HG03159 (cell line): Measurements from ENCODE around the gene CRTC3.
A peak's percentile ranks its signal among the peaks of the same experiment; 100 is the strongest.
"Not testable (repeated sequence)": the region's sequence is repeated elsewhere in the genome, so short reads cannot be mapped to it uniquely, and the experiment has no call there.

Source experiments
- ATAC-seq: cut with Tn5 transposase; IDR thresholded peaks from one replicate; pipeline ENCODE4 v1.9.1; 2021; ENCODE audit warnings: mild to moderate bottlenecking, moderate library complexity; ENCODE audit not compliant: unreplicated experiment

Gene CRTC3, protein sequence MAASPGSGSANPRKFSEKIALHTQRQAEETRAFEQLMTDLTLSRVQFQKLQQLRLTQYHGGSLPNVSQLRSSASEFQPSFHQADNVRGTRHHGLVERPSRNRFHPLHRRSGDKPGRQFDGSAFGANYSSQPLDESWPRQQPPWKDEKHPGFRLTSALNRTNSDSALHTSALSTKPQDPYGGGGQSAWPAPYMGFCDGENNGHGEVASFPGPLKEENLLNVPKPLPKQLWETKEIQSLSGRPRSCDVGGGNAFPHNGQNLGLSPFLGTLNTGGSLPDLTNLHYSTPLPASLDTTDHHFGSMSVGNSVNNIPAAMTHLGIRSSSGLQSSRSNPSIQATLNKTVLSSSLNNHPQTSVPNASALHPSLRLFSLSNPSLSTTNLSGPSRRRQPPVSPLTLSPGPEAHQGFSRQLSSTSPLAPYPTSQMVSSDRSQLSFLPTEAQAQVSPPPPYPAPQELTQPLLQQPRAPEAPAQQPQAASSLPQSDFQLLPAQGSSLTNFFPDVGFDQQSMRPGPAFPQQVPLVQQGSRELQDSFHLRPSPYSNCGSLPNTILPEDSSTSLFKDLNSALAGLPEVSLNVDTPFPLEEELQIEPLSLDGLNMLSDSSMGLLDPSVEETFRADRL

DNA sequence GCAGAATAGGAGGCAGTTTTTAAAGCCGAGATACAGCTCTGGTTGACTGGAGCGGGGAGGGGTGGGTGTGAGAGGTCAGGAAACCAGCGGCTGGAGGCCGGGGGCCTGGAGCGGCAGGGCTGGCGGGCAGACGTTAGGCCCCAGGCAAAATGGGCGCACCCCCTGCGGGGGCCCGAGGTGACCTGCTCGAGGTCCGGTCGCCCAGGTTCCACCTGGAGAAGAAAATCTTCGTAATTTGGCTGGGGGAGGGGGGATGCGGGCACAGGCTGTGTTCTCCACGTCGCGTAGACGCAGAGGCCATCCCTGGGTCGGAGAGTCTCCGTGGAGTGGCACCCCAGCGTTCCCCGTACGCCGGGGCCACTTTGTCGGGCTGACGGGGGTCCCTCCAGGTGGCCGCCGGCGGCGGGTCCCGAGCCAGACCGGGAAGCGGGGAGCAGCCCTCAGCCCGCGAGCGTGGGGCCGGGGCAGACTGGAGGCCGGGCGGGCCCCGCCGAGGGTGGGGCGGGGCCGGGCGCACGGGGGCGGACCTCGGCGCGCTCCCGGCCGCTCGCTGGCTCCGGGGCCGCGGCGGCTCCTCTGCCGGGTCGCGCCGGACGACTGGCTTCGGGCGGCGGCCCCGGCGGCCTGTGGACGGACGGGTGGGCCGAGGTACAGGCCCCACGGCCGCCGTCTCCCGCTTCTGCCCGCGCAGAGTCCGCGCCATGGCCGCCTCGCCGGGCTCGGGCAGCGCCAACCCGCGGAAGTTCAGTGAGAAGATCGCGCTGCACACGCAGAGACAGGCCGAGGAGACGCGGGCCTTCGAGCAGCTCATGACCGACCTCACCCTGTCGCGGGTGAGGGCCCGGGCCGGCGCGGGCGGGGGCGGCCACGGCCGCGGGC lies at the start of gene CRTC3:
Gene CRTC3, plus strand, starts transcription at position 553 of the 879 bp plus-strand sequence. Its CDS starts 149 bp downstream, at position 702.
- peak; percentile 63 for ATAC-seq

DNA sequence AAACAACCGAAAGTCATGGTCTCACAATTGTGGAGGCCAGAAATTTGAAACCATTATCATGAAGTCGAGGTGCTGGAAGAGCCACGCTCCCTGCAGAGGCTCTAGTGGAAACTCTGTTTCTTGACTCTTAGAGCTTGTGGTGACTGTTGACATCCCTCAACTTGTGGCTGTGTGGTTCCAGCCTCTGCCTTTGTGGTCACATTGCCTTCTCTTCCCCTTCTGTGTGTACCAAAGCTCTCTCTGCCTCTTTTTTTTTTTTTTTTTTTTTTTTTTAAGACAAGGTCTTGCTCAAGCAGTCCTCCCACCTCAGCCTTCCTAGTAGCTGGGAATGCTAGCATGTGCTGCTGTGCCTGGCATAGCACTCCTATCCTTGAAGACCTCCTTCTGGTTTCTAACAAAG lies 48.7 kb upstream of the CRTC3 start:
- ATAC-seq, result no peak

DNA sequence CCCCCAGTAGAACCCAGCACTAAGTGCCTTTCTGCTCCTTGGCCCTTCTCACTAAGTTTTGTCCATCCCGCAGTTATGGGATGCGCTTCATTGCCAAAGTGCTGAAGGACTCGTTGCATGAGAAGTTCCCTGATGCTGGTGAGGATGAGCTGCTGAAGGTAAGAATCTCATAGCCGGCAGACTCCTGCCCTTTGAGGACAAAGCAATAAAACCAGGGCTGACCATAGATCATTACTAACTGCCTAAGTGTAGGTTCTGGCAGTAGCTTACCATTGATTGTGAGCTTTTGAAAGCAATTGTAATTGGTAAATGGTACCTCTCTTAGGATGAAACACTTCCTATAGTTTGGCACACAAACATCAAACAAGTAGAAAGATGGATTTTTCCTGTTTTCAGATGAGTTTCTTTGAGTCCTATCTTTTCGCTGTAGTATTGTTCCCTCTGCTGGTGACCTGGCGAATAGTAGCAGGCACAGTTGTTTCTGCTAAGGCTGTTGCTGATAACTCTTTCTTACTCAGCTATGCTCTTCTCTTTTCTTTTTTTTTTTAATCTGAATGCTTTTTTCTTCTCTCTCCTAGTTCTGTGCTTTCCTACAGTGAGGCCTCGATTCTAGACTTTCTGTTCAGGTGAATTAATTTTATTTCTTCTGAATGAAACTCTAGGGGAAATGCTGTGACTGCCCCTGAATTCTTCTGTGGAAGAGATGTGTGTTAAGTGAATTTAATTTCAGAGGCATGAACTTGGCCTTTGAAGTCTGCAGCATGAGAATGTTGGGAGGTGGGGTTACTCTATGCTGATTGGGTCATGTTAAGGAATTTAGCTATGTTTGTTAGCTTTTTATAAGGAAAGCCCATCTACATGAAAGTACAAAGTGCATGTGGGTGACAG lies 47.4 kb upstream of the CRTC3 start:
- no peak for ATAC-seq

DNA sequence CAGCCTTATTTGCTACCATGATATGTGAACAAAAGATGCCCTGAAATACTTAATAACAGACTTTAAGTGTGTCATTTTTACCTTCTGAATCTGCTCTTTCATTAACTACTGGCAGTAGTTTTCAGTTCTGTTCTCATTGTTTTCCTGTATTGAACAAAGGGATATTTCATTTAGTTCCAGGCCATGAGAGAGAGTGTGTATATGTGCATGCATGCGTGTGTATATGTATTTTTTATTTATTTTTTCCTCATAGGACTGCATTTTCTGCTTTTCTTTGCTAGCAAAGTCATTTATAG lies 46.8 kb upstream of the CRTC3 start:
- ATAC-seq, result no peak

DNA sequence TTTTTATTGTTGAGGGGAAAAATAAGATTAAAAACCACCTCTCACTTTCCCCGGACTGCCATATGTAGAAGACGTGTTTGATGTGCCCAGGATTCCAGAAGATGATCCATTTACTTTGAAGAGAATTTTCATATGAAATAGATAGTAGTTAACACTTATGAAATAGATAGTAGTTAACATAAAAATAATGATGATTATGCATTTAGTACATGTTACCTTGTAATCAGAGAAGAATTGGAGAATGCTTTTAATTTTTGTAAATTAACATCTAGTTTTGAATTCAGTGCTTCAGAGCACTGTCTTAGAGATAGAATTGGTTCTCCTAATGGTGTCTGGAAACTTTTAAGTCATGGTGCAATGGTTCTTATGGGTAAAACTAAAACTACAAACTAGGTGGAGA lies 46.1 kb upstream of the CRTC3 start:
- no peak for ATAC-seq

DNA sequence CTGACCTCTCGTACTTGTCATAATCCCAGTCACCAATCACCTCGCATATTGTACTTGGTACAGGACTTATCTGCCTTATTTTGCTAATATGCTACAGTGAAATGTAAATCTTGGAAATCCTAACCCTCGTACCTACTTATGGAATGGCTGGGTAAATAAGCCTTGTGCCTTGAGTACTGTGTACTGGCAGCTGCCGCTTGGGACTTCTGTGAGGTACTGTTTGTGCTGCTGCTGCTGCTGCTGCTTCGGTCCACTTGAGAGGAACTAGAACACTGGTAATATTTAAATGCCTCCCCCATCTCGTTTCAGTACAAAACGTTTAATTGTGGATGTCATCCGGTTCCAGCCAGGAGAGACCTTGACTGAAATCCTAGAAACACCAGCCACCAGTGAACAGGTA lies 42.5 kb upstream of the CRTC3 start:
- no peak for ATAC-seq

DNA sequence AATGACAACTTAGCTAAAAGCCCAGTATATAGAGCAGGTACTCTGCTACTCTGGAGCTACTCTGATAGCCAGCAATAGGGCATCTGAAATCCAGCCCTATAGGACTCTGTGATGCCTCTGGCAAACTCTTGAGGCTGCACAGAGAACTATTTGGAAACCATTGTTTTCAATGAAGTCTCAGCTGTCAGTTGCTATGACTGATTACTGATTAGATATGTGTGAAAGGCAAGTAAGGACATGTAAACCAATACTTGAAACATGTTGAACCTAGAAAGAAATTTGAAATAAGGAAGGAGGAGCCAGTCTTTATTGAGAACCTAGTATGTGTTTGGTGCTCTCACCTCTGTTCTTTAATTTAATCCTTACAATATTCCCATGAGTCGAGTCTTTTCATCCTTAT lies 40.2 kb upstream of the CRTC3 start:
- ATAC-seq, result no peak

DNA sequence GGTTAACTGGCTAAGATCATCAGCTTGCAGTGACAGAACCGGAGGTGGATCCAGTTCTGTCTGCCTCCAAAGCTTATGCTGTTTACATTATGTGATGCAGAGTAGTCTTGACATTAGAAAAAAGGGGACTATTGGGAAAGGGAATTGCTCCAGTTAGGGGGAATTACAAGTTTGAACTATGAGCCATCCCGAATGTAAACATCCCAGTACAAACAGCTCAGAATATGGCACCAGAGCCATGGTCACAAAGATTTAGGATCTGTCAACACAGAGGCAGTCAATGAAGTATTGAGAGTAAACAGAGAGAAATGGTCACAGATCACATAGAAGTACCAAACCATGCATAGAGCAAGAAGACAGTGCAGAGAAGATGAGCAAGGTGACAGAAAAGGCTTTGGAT lies 39.8 kb upstream of the CRTC3 start:
- no peak for ATAC-seq

DNA sequence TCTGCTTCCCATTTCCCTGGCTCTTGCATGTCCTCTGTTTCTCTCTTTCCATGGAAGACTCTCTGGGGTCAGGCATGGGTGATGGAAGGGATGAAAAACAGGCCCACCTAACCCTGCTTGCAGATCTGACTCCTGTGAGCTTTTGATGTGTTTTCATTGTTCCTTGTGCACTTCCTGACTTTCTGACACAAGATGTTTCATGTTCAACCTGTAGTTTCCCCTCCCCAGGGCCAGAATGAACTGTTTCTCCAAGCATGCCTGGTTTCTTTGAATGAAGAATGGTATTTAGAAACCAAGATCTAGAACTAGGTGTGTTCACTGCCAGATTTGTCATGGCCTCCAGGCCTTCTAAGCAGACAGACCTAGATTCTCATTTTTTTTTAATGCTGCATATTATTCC lies 36.1 kb upstream of the CRTC3 start:
- no peak for ATAC-seq

DNA sequence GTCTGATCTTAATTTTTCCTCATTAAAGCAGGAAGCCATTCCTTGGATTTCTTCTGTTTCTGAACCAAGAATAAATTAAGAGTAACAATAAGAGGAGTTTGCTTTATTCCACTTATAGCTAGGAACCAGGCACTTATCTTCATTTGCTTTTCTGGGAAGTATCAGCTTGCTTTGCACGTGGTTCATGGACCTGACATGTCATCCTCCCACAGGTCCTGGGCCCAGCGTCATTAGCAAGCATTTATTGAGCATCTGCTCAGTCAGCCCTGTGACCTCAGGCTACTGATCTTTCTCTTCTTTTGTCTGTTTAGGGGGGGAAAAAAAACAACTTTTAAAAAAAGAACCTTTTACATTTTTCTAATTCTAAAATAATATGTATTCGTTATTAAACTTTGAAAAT lies 34.7 kb upstream of the CRTC3 start:
- no peak for ATAC-seq

DNA sequence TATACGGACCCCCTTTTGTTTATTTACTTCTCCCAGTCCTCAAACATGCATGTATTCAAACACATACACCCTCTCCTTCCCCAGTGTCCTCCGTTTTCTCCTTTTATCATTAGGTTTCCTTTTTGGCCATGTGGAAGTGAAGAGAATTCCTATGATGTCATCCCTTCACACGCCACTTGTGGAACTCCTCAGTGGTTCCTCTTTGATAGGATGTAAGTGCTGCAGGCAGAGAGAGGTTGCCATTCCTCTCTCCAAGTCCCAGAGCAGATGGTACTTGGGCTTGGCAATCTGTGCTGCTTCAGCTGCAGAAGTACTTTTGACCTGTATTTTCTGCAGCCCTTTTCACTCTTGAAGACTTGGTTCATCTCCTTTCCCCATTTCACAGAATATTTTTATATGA lies 32.9 kb upstream of the CRTC3 start:
- ATAC-seq, result no peak

DNA sequence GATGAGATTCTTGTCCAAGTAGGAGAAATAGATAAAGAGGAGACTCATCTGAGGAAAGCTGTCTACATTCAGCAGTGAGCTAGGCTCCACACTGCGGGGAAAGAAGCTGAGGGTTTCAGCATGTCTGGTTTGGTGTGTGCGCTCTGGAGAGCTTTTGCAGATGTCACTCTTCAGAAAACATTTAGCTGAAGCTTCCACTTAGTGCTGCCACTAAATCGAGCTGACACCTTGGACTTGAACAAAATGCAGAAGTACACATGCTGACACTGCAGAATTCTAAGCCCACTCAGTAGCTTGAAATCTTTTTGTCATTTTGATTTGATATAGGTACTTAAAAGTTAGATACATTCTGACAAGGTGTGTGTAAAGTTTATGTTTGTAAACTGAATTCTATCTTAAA lies 32.3 kb upstream of the CRTC3 start:
- no peak for ATAC-seq

DNA sequence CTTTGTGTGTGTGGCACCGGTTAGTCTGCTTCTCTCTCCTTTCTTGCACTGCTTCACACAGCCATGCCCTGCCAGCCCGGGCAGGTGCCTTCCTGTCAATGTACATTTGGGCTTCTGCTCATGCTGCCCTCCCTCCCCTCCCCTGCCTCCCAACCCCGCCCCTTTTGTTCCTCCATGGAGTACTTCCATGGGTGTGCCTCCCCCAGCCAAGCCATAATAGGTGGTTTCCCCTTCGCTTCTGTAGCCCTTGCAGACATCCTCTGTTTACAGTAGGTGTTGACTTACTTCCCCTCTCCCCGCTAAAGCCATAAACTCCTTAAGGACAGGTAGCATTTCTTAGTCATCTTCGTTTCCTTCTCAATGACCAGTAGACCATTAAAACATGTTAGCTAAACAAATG lies 31.8 kb upstream of the CRTC3 start:
- no peak for ATAC-seq

DNA sequence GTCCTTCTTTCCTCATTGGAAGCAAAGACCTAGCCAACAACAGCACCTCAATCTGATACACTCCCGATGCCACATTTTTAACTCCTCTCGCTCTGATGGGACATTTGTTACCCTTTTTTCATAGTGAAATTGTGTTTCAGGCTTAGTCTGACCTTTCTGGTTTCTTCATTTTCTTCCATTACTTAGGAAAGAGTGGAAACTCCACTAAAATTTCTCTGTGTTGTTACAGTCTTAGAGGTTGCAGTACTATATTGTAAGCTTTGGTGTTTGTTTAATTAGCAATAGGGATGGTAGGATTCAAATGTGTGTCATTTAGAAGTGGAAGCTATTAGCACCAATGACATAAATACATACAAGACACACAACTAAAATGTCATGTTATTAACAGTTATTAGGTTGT lies 29.6 kb upstream of the CRTC3 start:
- ATAC-seq, result no peak

DNA sequence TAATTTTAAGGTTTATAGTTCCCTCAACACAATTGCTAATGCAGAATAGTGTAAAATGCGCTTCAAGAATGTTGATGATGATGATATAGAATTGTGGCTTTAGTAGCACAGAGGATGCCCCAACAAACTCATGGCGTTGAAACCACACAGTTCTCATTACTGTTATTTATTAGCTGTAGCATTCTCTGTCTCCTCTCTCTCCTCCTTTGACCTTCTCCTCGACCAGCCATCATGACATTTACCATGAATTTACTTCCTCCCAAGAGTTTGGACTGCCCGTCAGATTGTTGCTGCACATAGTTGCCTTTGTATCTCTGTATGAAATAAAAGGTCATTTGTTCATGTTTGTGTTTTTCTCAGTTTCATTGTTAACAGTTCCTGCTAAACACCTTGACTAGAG lies 27.8 kb upstream of the CRTC3 start:
- no peak for ATAC-seq

DNA sequence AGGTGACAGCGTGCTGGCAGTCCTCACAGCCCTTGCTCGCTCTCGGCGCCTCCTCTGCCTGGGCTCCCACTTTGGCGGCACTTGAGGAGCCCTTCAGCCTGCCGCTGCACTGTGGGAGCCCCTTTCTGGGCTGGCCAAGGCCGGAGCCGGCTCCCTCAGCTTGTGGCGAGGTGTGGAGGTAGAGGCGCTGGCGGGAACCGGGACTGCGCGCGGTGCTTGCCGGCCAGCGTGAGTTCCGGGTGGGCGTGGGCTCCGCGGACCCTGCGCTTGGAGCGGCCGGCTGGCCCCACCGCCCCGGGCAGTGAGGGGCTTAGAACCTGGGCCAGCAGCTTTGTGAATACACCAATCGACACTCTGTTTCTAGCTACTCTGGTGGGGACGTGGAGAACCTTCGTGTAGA lies 18.9 kb upstream of the CRTC3 start:
- not testable (repeated sequence) for ATAC-seq

DNA sequence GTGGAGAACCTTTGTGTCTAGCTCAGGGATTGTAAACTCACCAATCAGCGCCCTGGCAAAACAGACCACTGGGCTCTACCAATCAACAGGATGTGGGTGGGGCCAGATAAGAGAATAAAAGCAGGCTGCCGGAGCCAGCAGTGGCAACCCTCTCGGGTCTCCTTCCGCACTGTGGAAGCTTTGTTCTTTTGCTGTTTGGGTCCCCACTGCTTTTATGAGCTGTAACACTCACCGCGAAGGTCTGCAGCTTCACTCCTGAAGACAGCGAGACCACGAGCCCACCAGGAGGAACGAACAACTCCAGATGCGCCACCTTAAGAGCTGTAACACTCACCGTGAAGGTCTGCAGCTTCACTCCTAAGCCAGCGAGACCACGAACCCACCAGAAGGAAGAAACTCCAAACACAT lies 18.5 kb upstream of the CRTC3 start:
- not testable (repeated sequence) for ATAC-seq

DNA sequence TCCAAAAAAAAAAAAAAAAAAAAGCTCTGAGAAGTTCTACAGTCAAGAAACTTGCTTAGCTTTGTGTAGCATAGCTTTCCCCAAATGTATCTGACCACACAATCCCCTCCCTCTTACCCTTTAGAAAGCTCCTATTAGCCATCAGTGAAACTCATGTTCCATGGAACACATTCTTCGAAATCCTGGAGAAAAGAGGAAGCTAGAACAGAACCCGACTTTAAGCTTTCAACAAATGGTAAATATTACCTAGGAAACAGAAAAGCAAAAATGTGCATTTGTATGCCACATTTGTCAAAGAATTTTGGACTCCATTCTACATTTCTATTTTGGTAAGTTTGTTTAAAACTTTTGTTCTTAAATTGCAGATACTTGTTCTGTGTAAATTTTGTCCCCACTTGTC lies 17.4 kb upstream of the CRTC3 start:
- ATAC-seq, result no peak

DNA sequence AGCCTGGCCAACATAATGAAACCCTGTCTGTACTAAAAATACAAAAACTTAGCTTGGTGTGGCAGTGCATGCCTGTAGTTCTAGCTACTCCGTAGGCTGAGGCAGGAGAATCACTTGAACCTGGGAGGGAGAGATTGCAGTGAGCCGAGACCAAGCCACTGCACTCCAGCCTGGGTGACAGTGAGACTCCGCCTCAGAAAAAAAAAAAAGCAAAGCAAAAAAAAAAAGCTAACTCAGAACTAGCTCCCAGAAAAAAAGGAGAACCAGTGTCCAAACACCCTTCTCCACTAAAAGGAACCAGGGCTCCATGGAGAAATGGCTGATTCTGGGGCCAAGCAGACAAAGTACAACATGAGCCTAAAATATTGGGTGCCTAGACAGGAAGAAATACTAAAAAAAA lies 16.7 kb upstream of the CRTC3 start:
- ATAC-seq, result no peak

DNA sequence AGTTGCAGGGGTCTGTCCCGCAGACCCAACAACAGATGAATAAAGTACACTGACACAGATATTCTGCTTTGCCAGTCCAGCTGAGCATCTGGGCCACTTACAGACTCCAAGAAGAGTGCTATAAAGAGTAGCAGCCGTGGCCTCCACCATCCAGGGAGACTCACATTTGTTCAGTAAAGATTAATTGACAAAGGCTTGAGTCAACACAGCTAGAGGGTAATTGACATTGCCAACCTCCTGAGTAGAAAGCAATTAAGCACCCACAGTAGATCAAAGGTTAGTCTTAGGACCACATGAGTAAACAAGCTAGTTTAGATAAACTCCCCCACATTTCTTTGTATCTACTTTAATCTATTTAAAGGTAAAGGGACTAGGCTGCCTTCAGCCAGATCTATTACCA lies 16.3 kb upstream of the CRTC3 start:
- no peak for ATAC-seq

DNA sequence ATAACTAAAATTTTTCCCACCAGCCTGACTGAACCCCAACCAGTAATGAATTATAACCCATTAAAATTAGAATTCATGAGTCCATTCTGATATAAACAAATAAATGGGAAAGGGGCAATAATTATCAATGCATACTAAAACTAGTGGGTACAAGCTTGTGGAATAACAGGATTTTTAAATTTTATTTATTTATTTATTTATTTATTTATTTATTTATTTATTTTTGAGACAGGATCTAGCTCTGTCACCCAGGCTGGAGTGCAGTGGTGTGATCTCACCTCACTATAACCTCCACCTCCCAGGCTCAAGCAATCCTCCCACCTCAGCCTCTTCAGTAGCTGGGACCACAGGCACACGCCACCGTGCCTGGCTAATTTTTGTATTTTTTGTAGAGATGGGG lies 15.8 kb upstream of the CRTC3 start:
- not testable (repeated sequence) for ATAC-seq
